ENCODE data around the gene COX6A2.

The COX6A2 gene

DNA sequence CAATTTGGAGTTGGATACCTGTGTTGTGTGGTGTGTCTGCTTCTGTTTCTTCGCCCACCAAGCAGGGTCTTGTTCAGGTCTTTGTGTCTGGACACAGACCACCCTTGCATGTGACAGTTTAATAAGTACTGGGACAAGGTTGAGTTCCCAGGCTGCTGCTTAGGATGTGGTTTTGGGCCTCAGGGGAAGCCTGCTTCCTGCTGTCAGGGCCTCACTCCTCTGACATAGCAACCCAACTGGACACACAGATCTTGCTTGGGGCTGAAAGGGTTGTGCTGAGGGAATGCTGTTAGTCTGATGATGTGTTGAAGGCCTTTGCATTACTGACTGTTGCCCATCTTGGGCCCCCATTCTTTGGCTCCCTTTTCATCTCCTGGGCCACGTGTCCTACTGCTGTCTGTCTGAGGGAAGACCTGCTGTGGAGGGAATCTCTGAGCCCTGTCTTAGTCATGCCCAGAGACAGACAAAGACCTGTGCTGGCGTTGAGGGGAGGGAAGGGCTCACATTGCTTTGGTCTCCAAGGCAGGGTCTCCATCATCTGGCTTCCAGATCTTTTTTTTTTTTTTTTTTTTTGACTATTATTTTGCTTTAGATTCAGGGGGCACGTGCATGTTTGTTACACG is 39.1 kb upstream of the COX6A2 start:
- Mint-ChIP-seq H3K4me1 (peaks cover 24% of the 10 kb centered on the region), H3K9me3 (no peaks in the 10 kb centered on the region), H3K4me3 (no peak overlapping the region), H3K27ac (peak overlapping the region in 1 of 2 donors; percentile 53), H3K27me3 (peaks cover 20% of the 10 kb centered on the region)
- ATAC-seq: peak; percentile 33
- DNase-seq: no peak

DNA sequence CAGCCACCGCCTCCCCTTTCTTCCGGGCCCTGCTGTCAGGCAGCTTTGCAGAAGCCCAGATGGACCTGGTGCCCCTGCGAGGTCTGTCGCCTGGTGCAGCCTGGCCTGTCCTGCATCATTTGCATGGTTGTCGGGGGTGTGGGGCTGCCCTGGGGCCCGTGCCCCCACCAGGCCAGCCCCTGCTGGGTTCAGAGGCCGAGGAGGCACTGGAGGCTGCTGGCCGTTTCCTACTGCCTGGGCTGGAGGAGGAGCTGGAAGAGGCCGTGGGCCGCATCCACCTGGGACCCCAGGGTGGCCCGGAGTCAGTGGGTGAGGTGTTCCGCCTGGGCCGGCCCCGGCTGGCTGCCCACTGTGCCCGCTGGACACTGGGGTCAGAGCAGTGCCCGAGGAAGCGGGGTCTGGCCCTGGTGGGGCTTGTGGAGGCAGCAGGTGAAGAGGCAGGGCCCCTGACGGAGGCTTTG is 38.3 kb upstream of the COX6A2 start:
- no peaks in the 10 kb centered on the region for H3K9me3 Mint-ChIP-seq
- ATAC-seq: peak; percentile 25
- H3K27ac Mint-ChIP-seq: no peak overlapping the region

DNA sequence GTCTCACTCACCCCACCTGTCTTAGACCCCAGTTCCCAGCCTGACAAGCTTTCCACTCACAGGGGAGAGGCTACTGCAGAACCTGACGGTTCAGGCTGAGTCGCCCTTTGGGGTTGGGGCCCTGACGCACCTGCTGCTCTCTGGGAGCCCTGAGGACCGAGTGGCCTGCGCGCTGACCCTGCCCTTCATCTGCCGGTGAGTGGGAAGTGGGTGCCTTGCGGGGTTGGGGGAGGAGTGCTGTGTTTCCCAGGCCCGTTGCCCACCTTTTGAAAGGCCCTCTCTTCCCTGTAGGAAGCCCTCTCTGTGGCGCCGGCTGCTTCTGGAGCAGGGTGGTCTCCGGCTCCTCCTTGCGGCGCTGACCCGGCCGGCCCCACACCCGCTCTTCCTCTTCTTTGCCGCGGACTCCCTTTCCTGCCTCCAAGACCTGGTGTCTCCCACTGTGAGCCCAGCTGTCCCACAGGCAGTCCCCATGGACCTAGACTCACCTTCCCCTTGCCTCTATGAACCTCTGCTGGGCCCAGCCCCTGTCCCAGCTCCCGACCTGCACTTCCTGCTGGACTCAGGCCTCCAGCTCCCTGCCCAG is 37.7 kb upstream of the COX6A2 start:
- Mint-ChIP-seq H3K4me3 (no peak overlapping the region), H3K9me3 (no peaks in the 10 kb centered on the region), H3K4me1 (peaks cover 23% of the 10 kb centered on the region), H3K27me3 (peaks cover 6% of the 10 kb centered on the region), H3K27ac (no peak overlapping the region)
- ATAC-seq (no peak), DNase-seq (no peak)

More for the DNA sequence above, 38.3 kb upstream of the COX6A2 start:
- Mint-ChIP-seq H3K4me1 (peaks cover 22% of the 10 kb centered on the region), H3K27me3 (peaks cover 12% of the 10 kb centered on the region), H3K4me3 (no peak overlapping the region)
- DNase-seq: no peak

DNA sequence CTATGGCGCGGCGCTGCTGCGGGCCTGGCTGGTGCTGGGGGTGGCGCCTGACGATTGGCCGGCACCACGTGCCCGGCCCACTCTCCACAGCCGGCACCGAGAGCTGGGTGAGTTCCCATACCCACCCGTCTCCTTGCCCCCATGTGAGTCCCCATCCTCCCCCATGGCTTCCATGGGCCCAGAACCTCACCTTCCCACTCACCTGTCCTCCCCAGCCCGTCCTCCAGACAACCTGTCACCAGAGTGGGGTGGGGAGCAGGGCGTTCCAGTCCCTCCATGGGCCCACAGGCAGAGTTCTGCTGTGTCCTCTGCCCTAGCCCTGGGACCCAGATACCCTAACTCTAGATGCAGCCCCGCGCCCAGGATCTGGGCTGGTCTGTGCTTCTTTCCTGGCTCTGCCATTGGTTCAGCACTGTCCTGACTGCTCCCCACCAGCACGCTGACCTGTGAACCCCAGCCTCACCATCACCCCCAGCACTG is 36.7 kb upstream of the COX6A2 start:
- Mint-ChIP-seq H3K27me3 (no peaks in the 10 kb centered on the region), H3K9me3 (no peaks in the 10 kb centered on the region), H3K4me3 (no peak overlapping the region), H3K27ac (peak overlapping the region in 1 of 2 donors; percentile 77), H3K4me1 (peaks cover 31% of the 10 kb centered on the region)
- ATAC-seq: no peak
- DNase-seq: no peak

DNA sequence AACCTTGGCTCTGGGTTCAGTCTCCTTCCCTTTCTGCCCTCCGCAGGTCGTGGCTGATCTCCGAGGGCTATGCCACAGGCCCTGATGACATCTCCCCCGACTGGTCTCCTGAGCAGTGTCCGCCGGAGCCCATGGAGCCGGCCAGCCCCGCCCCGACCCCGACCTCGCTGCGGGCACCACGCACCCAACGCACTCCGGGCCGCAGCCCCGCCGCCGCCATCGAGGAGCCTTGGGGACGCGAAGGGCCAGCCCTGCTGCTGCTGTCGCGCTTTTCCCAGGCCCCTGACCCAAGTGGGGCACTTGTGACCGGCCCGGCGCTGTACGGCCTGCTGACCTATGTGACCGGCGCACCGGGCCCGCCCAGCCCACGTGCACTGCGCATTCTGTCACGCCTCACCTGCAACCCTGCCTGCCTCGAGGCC is 36.2 kb upstream of the COX6A2 start:
- no peak overlapping the region for H3K27ac Mint-ChIP-seq
- H3K4me3 Mint-ChIP-seq: no peak overlapping the region
- peaks cover 31% of the 10 kb centered on the region for H3K4me1 Mint-ChIP-seq
- no peaks in the 10 kb centered on the region for H3K27me3 Mint-ChIP-seq
- no peaks in the 10 kb centered on the region for H3K9me3 Mint-ChIP-seq
- no peak for DNase-seq
- ATAC-seq: no peak

DNA sequence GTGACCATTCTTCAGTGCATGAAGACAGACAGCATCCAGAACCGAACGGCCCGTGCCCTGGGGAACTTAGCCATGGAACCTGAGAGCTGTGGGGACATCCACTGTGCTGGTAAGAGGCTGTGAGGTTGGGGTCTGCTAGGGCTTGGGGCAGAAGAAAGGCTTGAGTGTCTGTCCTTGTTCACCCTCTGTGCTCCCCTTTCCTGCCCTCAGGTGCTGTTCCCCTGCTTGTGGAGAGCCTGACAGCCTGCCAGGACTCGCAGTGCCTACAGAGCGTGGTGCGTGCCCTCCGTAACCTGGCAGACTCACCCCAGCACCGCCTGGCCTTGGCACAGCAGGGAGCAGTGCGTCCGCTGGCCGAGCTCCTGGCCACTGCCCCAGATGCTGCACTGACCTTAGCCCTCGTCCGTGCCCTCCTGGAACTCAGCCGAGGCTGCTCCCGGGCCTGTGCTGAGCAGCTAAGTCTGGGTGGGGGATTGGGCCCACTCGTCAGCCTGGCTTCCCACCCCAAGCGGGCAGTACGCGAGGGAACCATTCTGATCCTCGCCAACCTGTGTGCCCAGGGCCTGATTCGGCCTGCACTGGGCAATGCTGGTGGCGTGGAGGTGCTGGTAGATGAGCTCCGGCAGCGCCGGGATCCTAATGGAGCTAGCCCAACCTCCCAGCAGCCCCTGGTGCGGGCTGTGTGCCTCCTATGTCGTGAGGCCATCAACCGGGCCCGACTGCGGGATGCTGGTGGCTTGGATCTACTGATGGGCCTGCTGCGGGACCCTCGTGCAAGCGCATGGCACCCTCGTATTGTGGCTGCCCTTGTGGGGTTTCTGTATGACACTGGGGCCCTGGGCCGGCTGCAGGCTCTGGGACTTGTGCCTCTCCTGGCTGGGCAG is 34.0 kb upstream of the COX6A2 start:
- DNase-seq (no peak), ATAC-seq (no peak)
- peak overlapping the region in 1 of 2 donors; percentile 54 for H3K27ac Mint-ChIP-seq
- H3K4me3 Mint-ChIP-seq: no peak overlapping the region
- H3K27me3 Mint-ChIP-seq: no peaks in the 10 kb centered on the region
- peaks cover 40% of the 10 kb centered on the region for H3K4me1 Mint-ChIP-seq
- no peaks in the 10 kb centered on the region for H3K9me3 Mint-ChIP-seq

DNA sequence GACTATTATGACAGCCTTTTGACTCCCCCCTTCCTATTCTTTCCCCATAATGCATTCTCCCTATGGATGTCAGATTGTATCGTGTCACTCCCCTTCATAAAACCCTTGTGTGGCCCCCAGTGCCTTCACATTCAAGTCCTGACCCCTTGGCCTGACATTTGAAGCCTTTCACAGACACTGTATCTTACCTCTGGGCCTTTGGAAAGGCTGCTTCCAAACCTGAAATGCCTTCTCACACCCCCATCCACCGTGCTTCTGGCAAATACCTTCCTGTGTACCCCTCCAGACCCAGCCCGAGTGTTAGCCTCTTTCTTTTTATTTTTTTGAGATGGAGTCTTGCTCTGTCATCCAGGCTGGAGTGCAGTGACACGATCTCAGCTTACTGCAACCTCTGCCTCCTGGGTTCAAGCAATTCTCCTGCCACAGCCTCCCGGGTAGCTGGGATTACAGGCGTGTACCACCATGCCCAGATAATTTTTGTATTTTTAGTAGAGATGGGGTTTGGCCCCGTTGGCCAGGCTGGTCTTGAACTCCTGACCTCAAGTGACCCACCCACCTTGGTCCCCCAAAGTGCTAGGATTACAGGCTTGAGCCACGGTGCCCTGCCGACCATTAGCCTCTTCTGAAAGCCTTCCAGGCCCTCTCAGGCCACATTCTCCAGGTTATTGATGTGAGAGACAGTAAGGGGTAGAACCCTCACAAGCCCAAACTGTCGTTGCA is 33.2 kb upstream of the COX6A2 start:
- Mint-ChIP-seq H3K4me3 (peak overlapping the region in 1 of 2 donors; percentile 33), H3K9me3 (no peaks in the 10 kb centered on the region), H3K27ac (peak overlapping the region in 1 of 2 donors; percentile 54), H3K4me1 (peaks cover 40% of the 10 kb centered on the region), H3K27me3 (no peaks in the 10 kb centered on the region)
- no peak for ATAC-seq
- DNase-seq: no peak

DNA sequence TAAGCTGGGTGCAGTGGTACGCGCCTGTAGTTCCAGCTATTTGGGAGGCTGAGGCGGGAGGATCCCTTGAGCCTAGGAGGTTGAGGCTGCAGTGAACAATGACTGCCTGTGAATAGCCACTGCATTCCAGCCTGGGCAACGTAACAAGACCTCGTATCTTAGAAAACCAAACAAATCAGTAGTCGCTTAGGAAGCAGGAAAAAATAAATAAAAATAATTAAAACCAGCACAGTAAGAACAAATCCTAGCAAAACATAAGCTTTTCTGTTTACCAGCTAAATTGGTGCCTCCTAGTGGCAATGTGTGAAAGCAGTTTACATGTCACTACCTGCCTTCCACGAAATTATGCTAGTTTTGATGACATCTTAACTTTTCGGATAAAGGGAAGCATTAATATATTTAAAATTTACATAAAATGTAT is 32.4 kb upstream of the COX6A2 start:
- Mint-ChIP-seq H3K9me3 (no peaks in the 10 kb centered on the region), H3K27me3 (no peaks in the 10 kb centered on the region), H3K4me3 (peak overlapping the region; percentile 93 to 97), H3K27ac (peak overlapping the region in 1 of 2 donors; percentile 99), H3K4me1 (peaks cover 48% of the 10 kb centered on the region)
- DNase-seq (no peak), ATAC-seq (no peak)

DNA sequence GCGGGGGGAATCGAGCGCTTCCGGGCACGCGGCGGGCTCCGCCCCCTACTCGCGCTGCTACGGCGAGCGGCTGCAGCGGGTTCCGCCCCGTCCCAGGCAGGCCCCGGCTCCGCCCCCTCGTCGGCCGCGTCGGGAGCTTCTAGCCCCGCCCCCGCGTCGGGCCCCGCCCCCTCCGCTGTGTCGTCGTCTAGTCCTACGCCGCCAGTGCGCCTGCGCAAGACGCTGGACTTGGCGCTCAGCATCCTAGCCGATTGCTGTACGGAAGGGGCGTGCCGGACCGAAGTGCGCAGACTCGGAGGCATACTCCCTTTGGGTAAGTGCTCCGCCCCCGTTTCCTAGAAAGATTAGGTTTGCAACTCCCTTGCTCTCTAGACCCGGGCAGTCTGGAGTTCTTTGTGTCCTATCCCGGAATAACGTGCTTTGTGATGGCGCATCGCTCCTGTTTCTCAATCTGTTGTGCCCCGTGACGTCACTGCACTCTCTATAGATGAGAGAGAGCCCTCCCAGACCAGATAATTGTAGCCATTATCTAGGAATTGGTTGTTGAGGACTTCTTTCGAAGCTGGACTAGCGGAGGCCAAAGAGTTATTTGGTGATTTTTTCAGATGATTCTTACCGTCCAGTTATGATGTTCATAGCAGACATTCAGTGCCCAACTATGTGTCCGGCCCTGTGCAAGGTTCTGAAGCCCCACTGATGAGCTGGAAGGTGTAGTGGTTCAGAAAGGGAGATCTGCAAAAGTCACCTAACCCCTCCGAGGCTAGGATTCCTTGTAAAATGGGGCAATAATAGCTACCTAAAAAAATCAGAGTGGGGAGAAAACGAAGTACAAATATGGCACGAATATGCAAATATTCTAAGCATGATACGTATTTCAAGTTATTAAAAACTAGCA is 31.8 kb upstream of the COX6A2 start:
- Mint-ChIP-seq H3K27me3 (no peaks in the 10 kb centered on the region), H3K27ac (peak overlapping the region; percentile 98 to 99), H3K4me1 (peaks cover 53% of the 10 kb centered on the region), H3K4me3 (peak overlapping the region; percentile 93 to 97), H3K9me3 (no peaks in the 10 kb centered on the region)
- DNase-seq (peak; percentile 100), ATAC-seq (peak; percentile 85)

DNA sequence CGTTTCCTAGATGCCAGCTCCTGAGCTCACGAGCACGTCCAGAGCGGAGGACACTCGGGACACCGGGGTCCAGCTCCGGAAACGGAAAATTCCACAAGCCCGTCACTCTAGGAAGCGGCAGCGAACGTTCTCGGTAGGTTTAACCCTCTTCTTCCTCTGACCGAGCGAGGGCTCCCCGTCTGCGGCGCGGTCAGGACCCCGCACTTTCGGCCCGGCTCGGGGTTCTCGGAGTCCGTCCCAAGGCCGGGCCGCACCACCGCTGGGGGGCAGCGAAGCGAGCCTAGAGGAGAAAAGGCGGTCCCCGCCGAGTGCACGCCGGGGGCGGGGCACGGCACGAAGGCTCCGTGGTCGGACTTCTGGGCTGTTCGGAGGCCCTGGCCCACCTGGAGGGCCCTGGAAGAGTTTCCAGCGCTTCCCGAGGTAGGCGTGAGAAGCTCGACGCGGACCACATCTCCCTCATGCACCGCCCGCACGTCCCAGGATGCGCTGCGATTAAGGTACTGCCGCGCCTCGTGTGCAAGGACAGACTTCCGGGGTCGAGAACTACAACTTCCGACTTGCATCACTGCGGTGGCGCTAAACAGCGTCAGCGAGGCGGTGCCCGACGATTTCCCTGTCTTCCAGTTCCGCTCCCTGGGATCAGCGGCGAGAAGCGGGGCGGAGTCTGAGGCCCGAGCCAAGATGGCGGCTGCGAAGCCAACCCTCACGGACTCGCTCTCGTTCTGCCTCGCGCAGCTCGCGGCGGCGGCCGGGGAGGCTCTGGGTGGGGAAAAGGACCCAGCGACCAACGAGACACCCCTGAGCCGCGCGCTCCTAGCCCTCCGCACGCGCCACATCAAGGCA is 30.9 kb upstream of the COX6A2 start, which contains the start of gene ARMC5:
Gene ARMC5 (plus strand): TSS at position 658 of the 843 bp plus-strand sequence. CDS start 24 bp downstream, at position 682.
- Mint-ChIP-seq H3K27me3 (no peaks in the 10 kb centered on the region), H3K4me3 (peak within 1 kb of the TSS; percentile 93 to 97), H3K9me3 (no peaks in the 10 kb centered on the region), H3K4me1 (peaks cover 50% of the 10 kb centered on the region), H3K27ac (peak within 1 kb of the TSS; percentile 98 to 99)
- ATAC-seq (peak; percentile 84), DNase-seq (peak; percentile 94 to 97)

DNA sequence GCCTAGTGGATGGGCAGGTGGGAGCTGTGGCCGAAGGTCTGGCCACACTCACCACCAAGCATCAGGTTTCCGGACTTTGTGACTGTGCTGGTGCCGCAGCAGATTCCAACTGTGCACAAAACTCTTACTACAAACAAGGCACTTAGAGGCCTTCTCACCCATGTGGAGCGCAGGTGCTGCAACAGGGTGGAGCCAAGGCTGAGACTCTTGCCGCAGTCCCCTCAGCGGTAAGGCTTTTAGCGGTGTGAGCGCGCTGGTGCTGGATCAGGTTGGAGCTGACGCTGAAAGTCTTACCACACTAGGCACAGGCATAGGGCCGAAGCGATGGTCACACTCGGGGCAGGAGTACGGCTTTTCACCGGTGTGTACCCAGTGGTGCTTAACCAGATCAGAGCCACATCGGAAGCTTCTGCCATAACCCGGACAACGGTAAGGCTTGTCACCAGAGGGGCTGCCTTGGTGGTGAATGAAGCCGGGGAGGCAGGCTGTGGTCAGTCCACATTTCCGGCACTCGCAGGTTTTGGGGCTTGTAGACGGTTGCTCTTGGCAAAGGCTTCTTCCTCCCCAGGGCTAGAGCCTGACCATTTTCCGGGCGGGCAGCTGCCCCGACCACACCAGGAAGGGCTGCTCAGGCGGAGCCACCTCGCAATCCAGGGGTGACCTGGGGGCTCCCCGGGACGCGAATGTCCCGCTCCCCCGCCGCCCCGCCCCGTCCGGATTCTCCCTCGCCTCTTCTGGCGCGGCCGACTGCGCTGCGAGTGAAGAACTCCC is 30.1 kb upstream of the COX6A2 start:
- H3K9me3 Mint-ChIP-seq: no peaks in the 10 kb centered on the region
- H3K4me3 Mint-ChIP-seq: peak overlapping the region; percentile 90 to 93
- peak; percentile 35 for ATAC-seq
- H3K27ac Mint-ChIP-seq: peak overlapping the region; percentile 98 to 99
- peaks cover 56% of the 10 kb centered on the region for H3K4me1 Mint-ChIP-seq
- H3K27me3 Mint-ChIP-seq: no peaks in the 10 kb centered on the region
- DNase-seq: peak; percentile 65 to 79

DNA sequence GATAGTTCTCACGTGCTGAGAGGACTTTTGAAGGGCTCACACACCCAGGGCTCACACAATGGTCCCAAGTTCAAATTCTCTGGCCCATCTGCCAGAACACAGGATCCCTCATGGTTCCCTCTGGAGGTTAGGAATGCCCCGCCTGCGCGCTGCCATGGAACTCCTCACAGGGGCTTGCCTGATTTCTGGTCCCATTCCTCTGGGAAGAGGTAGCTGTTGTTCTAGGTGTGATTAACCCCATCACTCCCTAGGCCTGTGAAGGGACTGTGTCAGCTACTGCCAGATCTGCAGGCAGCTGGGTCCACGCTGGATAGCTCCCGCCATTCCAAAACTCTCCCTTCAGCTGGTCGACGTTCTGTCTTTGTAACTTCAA is 28.8 kb upstream of the COX6A2 start:
- no peaks in the 10 kb centered on the region for H3K9me3 Mint-ChIP-seq
- peak overlapping the region; percentile 90 to 93 for H3K4me3 Mint-ChIP-seq
- DNase-seq (no peak), ATAC-seq (no peak)
- H3K27ac Mint-ChIP-seq: no peak overlapping the region
- H3K27me3 Mint-ChIP-seq: no peaks in the 10 kb centered on the region
- peaks cover 57% of the 10 kb centered on the region for H3K4me1 Mint-ChIP-seq
